NCI-H187 (cell line): ENCODE measurements around the gene LRCH4.
A peak's percentile ranks its signal among the peaks of the same experiment; 100 is the strongest.

ENCODE experiments used
- DNase-seq, 2 experiments: peaks; one replicate each; lab custom pipeline; 2025; lab: John Stamatoyannopoulos, UW

LRCH4 gene, protein sequence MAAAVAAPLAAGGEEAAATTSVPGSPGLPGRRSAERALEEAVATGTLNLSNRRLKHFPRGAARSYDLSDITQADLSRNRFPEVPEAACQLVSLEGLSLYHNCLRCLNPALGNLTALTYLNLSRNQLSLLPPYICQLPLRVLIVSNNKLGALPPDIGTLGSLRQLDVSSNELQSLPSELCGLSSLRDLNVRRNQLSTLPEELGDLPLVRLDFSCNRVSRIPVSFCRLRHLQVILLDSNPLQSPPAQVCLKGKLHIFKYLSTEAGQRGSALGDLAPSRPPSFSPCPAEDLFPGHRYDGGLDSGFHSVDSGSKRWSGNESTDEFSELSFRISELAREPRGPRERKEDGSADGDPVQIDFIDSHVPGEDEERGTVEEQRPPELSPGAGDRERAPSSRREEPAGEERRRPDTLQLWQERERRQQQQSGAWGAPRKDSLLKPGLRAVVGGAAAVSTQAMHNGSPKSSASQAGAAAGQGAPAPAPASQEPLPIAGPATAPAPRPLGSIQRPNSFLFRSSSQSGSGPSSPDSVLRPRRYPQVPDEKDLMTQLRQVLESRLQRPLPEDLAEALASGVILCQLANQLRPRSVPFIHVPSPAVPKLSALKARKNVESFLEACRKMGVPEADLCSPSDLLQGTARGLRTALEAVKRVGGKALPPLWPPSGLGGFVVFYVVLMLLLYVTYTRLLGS

DNA sequence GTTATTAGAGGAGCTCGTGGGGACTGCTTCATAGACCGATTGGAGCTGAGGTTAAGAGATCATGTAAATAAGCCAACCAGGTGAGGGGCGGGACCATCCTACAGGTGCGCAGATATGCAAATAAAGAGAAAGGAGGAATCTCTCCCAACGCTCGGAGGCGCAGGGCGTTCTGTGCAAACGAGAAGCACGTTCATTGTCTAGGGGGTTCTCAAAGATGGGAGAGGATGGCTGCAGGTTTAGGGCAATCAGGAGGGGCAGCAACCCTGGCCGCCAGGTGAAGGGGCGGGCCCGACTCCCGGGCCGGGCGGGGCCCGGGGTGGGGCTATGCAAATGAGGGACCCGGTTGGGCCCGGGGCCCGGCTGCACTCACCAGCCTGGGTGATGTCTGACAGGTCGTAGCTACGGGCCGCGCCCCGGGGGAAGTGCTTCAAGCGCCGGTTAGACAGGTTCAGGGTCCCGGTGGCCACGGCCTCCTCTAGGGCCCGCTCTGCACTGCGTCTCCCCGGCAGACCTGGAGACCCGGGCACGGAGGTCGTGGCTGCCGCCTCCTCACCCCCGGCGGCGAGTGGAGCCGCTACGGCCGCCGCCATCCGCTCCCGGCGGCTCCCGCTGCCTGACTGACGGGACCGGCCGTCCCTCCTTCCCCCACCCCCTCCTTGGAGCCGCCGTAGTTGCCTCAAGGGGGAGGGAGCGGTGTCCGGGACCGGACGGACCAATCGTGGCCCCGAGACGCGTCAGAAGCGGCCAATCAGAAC lies at the start of gene LRCH4:
Gene LRCH4, minus strand, starts transcription at position 619 of the 755 bp plus-strand sequence. Its CDS starts 29 bp downstream, at position 590.
- peak; percentile 59 to 66 for DNase-seq

DNA sequence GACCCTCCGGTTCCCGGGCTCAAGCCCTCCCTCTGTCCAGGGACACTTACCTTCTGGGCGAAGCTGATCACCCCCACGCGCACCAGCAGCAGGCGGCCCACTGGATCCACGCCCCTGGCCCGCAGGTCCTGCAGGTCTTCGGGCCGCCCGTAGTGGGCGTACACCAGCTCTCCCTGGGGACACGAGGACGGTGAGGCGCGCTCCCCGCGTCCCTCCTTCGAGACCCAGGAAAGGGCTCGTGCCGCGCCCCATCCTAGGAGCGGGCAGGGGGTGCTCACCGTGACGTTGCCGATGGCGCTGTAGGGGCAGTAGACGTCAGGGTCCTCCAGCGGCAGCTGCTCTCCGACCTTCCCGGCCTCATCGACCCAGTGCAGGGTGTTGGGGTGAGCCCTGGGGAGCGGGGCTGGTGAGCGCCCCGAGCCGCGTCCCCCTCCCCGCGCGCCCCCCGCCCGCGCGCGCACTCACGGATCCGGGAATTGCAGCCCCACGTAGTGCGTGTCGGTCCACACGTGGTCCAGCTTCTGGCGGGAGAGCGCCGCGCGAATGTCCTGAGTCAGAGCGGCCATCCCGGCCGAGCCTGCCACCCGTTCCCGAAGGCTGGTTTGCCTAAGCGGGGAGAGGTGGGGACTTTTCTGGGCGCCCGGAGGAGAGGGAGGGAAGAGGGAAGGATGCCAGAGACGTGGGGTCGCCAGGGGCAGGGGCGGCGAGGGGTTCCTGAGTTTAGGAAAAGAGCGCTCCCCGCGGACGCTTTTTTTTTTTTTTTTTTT lies 47.2 kb upstream of the LRCH4 start:
- DNase-seq, result peak in 1 of 2 experiments; percentile 21

DNA sequence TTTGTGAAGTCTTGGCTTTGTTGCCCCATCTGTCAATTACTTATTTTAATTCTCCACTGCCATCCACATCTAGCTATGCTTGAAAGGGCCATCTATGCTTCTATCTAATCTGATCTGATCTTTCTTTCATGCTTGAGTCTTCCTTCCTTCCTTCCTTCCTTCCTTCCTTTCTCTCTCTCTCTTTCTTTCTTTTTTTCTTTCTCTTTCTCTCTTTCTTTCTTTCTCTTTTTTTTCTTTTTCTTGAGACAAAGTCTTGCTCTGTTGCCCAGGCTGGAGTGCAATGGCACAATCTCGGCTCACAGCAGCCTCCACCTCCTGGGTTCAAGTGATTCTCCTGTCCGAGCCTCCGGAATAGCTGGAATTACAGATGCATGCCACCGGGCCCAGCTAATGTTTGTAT lies 44.1 kb upstream of the LRCH4 start:
- no peak for DNase-seq

DNA sequence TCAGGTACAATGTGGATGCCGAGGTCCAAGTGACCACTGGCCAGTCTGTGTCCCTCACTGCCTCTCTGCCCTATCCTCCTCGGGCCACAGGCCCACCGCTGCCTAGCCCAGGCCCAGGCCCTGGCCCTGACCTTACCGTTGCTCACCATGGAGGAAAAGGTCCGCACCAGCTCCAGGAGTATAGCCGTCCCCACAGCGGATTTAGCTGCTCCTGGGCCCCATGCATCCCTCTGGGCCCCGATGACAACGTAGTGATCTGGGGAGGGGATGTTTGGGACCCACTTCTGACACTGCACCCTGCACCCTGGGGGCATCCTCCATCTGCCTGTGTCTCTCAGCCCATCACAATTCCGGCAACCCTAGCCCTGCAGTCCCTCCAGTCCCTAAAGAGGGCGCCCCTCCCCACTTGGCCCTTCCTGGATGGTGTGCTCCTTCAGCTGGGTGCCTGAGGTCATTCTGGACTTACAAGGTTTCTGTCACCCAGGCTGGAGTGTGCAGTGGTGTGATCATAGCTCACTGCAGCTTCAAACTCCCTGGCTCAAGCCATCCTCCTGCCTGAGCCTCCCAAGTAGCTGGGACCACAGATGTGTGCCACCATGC lies 43.3 kb upstream of the LRCH4 start:
- no peak for DNase-seq

DNA sequence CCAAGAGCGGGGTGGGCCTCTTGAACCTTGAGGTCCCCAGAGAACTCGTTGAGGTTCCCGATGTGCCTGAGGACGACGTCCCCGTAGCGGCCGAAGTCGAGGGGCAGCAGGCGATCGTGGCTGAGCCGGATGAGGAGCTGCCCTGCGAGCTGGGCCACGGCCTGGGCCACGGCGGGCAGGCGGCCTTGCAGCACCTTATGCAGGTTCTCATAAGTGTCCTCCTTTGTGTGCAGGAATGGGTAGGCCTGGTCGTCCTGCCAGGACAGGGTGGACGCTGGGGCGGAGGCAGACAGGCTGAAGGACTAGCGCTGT lies 41.3 kb upstream of the LRCH4 start:
- no peak for DNase-seq

DNA sequence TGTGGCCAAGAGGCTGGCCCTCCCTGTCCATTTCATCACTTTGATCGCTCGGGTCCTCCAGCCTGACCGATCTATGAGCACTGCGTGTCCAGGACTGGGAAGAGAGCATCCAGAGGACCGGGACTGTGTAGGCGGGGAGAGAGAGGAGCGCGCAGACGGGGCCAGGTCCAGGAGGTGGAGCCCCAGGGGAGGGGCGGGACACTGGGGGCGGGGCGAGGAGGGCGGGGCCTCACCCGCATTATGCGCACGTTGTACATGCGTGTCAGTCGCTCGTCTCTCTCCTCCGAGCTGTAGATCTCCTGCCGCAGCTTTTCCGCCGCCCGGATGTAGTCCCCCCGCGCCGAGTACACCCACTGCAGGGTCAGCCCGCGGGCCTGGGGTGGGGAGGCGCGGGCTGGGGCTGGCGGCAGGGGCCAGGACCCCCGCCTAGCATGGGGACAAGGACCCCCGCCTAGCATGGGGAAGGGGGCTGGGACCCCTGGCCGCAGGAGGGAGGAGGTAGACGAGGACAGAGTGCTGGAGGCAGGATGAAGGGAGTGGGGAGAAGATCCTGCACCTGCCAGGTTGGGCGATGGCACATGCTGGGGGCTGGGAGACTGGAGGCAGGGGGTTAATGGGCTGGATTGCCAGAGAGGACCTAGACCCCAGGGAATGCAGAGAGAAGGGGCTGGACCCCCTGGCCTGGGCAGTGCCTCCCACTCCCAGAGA lies 40.8 kb upstream of the LRCH4 start:
- DNase-seq, result peak; percentile 36 to 53

DNA sequence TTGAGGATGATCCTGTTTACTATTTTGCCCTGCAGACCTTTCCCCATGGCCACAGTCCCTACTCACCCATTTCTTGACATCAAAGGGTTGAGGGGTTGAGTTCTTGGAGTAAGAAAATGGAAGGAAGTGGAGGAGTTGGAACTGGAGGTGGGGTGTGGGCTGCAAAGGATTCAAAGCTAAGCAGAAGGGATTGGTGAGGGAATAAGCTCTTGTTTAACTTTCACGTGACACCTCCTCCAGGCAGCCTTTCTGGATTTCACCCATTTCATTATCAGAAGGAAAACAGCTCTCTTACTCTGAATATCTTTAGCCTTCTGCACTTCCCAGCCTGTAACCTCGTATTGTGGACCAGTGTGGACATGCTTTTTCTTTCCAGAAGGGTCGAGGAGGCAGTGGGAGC lies 40.1 kb upstream of the LRCH4 start:
- no peak for DNase-seq

DNA sequence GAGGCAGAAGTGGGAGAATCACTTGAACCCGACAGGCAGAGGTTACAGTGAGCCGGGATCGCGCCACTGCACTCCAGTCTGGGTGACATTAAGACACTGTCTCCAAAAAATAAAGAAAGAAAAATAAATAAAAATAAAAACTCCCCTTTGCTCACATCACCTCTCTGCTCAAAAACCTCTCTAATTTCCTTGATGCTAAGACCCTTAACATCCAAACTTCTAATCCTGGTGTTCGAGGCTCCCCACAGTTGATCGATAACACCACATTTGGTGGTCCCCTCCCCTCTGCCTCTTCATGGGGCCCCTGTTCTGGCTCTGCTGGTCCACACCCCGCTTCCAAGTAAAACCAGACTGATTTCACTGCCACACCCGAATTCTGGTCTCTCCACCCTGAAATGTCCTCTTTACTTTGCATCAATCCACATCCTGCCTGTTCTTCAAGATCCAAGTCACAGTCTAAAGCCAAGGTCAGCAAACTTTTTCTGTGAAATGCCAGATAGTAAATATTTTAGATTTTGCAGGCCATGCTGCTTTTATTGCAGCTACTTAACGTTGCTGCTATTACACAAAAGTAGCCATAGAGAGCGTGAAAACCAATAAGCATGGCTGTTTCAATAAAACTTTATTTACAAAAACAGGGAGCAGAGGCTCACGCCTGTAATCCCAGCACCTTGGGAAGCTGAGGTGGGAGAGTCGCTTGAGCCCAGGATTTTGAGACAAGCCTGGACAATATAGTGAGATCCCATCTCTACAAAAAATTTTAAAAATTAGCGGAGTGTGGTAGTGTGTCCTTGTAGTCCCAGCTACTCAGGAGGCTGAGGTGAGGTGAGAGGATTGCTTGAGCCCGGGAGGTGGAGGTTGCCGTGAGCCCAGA lies 38.3 kb upstream of the LRCH4 start:
- DNase-seq, result no peak

DNA sequence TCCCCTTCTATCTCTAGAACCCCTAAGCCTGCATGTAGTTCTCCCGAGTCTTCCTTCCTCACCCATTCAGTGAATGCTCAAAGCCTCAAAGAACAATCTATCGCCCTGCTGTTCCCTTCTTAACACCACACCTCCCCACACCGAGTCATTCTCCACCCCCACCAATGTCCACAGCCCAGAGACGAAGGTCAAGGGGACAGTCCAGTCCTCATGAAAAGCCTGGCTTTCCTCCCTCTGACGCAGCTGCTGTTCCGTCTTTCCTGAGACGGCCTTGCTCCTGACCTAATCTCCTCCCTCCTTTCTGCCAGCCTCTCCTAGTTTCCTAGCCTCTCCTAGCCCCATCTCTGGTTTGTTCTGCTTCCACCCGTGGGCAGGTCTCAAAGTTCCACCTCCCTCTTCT lies 35.6 kb upstream of the LRCH4 start:
- DNase-seq, result no peak

DNA sequence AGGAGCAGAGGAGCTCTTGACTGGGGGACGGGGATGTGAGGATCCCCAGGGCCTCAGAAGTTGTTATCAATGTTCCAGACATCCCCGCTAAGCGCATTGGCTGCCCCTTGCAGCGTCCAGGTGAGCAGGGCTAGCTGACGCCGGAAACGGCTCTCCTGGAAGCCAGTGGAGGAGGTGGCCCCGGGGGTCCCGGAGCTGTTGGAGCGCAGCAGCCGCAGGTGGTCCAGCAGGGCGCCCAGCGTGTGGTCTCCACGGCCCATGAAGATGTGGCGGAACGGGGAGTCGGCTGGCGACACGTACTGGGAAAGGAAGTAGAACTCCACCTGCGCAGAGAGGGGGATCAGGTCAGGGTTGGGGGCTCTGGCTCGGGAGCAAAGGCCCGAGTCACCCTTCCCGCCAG lies 34.9 kb upstream of the LRCH4 start:
- DNase-seq, result no peak

DNA sequence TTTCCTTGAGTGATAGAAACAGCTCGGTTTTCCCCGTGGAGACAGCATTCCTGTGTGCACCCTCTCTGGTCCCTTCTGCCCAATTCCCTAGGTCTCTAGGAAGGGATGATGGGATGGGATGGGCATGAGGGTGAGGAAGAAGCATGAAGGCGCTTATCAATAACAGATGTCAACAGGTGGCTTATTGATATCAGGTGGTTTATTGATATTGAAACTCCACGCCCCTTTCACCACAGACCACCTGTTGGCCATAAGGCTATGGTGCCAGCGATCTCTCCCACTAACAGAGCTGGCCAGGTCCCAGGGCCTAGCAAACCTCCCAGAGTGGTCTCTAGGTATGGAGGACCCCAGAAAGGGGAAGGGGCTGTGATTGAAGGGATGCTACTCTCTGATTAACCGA lies 34.3 kb upstream of the LRCH4 start:
- DNase-seq, result no peak

DNA sequence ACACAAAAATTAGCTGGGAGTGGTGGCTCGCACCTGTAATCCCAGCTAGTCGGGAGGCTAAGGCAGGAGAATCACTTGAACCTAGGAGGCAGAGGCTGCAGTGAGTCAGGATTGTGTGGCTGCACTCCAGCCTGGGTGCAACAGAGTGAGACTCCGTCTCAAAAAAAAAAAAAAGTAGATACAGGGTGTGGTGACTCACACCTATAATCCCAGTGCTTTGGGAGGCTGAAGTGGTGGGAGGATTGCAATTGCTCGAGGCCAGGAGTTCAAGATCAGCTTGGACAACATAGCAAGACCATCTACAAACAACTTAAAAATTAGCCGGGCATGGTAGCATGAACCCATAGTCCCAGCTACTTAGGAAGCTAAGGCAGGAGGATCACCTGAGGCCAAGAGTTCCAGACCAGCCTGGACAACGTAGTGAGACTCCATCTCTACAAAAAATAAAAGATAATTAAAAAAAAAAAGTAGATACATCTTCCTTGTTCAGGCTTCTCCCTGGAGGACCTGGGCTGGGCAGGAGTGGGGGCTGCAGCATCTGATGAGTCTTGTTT lies 28.5 kb upstream of the LRCH4 start:
- no peak for DNase-seq

DNA sequence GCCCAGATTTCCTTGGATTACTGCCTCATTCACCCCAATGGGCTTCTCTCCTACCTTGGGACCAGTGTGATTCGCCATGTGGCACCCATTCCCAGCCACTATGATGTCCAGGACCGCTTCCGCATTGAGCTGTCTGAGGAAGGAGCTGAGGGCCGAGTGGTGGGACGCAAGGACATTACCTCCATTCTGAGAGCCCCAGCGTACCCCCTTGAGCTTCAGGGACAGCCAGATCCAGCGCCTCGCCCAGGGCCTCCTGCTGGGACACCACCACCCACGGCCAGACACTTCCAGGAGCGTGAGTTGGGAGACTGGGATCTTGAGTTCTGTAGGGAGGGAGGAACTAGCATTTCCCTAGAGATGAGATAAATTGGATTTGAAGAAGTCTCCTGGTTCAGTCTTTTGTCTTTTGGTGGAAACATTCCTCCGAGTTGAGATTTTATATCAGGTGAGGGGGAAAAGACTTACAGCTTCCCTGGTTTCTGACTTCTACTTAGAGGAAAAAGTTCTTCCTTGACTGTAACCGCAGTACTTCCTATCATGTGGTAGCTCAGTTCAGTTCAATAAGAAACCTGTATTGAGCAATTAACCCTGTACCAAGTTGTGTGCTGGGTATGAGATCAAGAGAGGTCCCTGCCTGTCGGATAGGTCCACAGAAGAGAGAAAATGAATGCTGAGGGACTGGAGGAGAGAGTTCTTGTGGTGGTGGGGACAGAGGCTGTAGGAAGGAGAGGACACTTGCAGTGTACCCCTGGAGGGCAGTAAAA lies 27.7 kb upstream of the LRCH4 start:
- no peak for DNase-seq

DNA sequence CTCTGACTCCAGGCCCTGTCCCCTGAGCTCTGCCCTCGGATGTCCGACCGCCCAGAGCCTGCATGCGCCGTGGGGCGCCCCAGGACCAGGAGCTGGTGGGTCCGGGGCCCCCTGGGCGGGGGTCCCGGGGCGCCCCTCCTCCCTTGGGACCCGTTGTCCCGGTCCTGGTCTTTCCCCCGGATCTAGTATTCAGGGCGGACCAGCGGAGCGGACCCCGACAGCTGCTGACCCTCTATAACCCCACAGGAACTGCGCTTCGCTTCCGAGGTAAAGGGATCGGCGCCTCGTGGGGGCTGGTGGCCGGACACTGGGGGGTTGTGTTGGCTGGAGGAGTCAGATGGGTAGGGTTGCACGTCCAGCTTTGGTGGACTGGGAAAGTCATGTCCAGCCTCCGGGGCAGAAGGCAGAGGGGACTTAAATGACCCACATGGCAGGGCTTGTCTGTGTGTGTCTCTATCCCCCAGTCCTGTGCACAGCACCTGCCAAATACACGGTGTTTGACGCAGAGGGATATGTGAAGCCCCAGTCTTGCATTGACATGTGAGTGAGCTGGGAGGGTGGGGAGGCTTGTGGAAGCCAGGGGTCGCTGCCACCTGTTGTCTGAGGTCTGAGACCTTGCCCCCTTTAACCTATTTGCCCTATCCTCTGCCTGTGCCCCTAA lies 26.9 kb upstream of the LRCH4 start:
- DNase-seq, result no peak

DNA sequence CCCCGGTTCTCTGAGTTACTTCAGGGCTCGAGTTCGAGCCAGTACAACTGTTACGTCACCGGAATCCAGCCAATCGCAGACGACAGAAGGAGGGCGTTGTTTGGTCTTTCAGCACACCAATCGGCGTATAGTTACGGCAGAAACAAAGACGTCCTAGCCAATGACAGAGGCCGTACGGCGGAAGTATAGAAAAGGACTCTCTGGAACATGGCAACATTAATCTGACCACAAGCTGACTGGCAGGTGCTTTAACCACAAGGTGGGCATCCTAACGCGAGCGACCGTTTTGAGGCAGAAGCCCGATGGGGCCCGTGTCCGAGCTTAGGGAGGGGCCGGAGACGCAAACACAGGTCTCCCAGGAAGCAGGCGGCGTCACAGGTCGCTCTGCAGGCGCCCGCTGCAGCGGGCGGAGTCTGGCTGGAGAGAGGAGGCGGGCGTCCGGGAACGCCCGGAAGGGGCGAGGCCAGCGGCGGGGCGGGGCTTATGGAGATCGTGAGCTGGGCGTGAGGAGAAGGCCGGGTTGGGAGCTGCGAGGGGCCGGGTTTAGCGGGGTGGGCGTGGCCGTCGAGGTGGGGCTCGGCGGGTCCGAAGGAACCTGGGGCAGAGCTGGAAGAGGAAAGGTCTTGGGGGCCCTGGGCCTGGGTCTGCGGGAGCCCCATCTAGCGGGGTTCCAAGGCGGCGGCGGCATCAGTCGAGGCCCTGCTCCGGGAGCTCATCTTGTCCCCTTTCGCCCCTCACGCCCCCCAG lies 26.2 kb upstream of the LRCH4 start, which contains the start of gene MOSPD3:
Gene MOSPD3, plus strand, starts transcription at position 558 of the 747 bp plus-strand sequence. CDS start 252 bp downstream, outside the sequence.
- DNase-seq, result peak; percentile 99 to 100

DNA sequence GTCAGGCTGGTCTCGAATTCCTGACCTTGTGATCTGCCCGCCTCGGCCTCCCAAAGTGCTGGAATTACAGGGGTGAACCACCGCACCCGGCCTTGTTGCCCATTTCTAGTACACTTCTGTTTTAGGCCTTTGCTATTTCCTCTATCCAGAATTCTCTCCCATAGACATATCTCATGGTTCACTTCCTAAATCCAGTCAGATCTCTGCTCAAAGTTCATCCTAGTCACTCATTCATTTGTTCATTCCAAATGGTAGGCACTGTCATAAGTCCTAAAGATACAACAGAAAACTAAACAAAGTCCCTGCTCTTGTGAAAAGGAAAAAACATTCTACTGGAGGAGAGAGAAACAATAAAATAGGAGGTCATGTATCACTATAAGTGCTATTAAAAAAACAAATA lies 24.0 kb upstream of the LRCH4 start:
- no peak for DNase-seq

DNA sequence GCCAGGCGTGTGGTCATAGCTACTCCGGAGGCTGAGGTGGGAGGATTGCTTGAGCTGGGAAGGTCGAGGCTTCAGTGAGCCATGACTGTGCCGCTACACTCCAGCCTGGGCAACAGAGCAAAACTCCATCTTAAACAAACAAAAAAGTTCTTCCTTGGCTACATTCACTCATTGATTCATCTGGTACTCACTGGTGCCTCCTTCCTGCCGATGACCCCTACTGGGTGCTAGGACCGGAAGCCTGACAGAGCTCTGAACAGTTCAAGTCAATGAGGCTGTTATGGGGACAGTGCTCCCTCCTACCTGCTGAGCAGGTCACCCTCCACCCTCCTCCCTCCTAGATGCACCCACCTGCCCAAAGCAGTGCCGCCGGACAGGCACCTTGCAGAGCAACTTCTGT lies 21.2 kb upstream of the LRCH4 start:
- DNase-seq, result no peak

DNA sequence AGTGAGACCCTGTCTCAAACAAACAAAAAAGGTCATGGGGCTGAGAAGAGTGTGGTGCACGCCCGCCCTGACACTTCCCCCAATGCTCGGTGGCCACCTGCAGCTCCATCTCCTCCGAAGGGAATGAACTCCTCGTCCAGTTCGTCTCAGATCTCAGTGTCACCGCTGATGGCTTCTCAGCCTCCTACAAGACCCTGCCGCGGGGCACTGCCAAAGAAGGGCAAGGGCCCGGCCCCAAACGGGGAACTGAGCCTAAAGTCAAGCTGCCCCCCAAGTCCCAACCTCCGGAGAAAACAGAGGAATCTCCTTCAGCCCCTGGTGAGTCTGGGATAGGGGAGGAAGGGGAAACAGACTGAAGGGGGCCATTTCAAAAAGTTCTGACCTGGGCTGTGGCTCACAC lies 20.4 kb upstream of the LRCH4 start:
- no peak for DNase-seq
